OCI-LY3 (cell line): Measurements from ENCODE around the gene GABRR2.

Source experiments
- H2AFZ ChIP-seq: fragments of 200-600, 300-600 bp; shearing (Covaris generic); 2 replicates; pipeline ENCODE4 v1.6.0; 2014; ENCODE audit warnings: antibody characterized with exemption, low read depth, low read length
- H3K27ac ChIP-seq: fragments of 200-600, 300-600 bp; sonication (generic); 2 replicates; pipeline ENCODE4 v1.5.1; 2014; ENCODE audit warnings: mild to moderate bottlenecking, low read length, moderate library complexity, mixed read lengths
- H3K27me3 ChIP-seq: fragments of 200-600, 300-600 bp; sonication (generic); 2 replicates; pipeline ENCODE4 v1.6.1; 2014; ENCODE audit warnings: low read depth, low read length, mixed read lengths
- H3K36me3 ChIP-seq: fragments of 200-600, 300-600 bp; sonication (generic); replicated peaks from 2 replicates; pipeline ENCODE3; 2014; ENCODE audit warnings: low read depth, low read length, mixed read lengths
- H3K4me1 ChIP-seq: fragments of 300-600, 200-600 bp; sonication (generic); 2 replicates; pipeline ENCODE4 v1.6.1; 2014; ENCODE audit warnings: low read length, mixed read lengths
- H3K4me2 ChIP-seq: fragments of 200-600, 300-600 bp; sonication (generic); 2 replicates; pipeline ENCODE4 v1.6.1; 2014; ENCODE audit warnings: low read length, mixed read lengths
- H3K4me3 ChIP-seq: fragments of 300-600, 200-600 bp; sonication (generic); 2 replicates; pipeline ENCODE4 v1.5.1; 2014; ENCODE audit warnings: antibody characterized with exemption, mild to moderate bottlenecking, low read length, moderate library complexity
- H3K79me2 ChIP-seq: fragments of 300-600, 200-600 bp; shearing (Covaris generic); 2 replicates; pipeline ENCODE4 v1.6.1; 2014; ENCODE audit warnings: mild to moderate bottlenecking, low read length, mixed read lengths
- H3K9ac ChIP-seq: fragments of 300-600, 200-600 bp; shearing (Covaris generic); 2 replicates; pipeline ENCODE4 v1.6.0; 2014; ENCODE audit warnings: mild to moderate bottlenecking, low read length, moderate library complexity
- H3K9me3 ChIP-seq: fragments of 200-600, 300-600 bp; shearing (Covaris generic); 2 replicates; pipeline ENCODE4 v1.6.1; 2014; ENCODE audit warnings: low read length, mixed read lengths; ENCODE audit not compliant: insufficient read depth
- H4K20me1 ChIP-seq: fragments of 200-600, 300-600 bp; sonication (generic); 2 replicates; pipeline ENCODE4 v1.6.1; 2016; ENCODE audit warnings: low read length, mixed read lengths; ENCODE audit not compliant: insufficient read depth
- CTCF ChIP-seq: fragments of 200-600, 300-600 bp; sonication (generic); IDR thresholded peaks from 2 replicates; pipeline ENCODE4 v1.5.1; 2014; ENCODE audit warnings: antibody characterized with exemption, low read length, low read depth
- EZH2phosphoT487 ChIP-seq: fragments of 200-600 bp; shearing (Covaris generic); IDR thresholded peaks from 2 replicates; pipeline ENCODE4 v1.6.1; 2018; ENCODE audit warnings: antibody characterized with exemption, mixed run types, low read depth

The GABRR2 gene

GRCh38 chr6:89215391-89215790, 99.7 kb downstream of the GABRR2 start:
- Histone ChIP-seq H3K9ac (no peak overlapping the region), H3K27ac (no peak overlapping the region), H3K27me3 (no peaks in the 10 kb centered on the region), H3K9me3 (no peaks in the 10 kb centered on the region), H3K79me2 (no peaks in the 10 kb centered on the region), H3K4me3 (no peak overlapping the region), H3K36me3 (no peaks in the 10 kb centered on the region), H2AFZ (no peak overlapping the region), H3K4me2 (no peak overlapping the region), H3K4me1 (no peaks in the 10 kb centered on the region), H4K20me1 (no peaks in the 10 kb centered on the region)
- TF ChIP-seq CTCF, result no peak
- TF ChIP-seq EZH2phosphoT487, result no peak

- no peak overlapping the region for H2AFZ ChIP-seq
- no peak overlapping the region for H3K27ac ChIP-seq
- no peaks in the 10 kb centered on the region for H3K4me1 ChIP-seq
- H3K9me3 ChIP-seq, result no peaks in the 10 kb centered on the region
- no peaks in the 10 kb centered on the region for H4K20me1 ChIP-seq
- no peak overlapping the region for H3K4me2 ChIP-seq
- no peak overlapping the region for H3K9ac ChIP-seq
- no peak overlapping the region for H3K4me3 ChIP-seq
- no peaks in the 10 kb centered on the region for H3K36me3 ChIP-seq
- H3K79me2 ChIP-seq, result no peaks in the 10 kb centered on the region
- TF ChIP-seq CTCF, result no peak
- no peak for TF ChIP-seq EZH2phosphoT487
- H3K27me3 ChIP-seq, result no peaks in the 10 kb centered on the region
Observed at GRCh38 chr6:89214197-89214596, 100.9 kb downstream of the GABRR2 start.

GRCh38 chr6:89212472-89212871, 102.6 kb downstream of the GABRR2 start:
- H3K4me2 ChIP-seq, result no peak overlapping the region
- H3K79me2 ChIP-seq, result no peaks in the 10 kb centered on the region
- H4K20me1 ChIP-seq, result no peaks in the 10 kb centered on the region
- H2AFZ ChIP-seq, result no peak overlapping the region
- H3K4me1 ChIP-seq, result no peaks in the 10 kb centered on the region
- H3K36me3 ChIP-seq, result no peaks in the 10 kb centered on the region
- H3K27me3 ChIP-seq, result no peaks in the 10 kb centered on the region
- no peak overlapping the region for H3K9ac ChIP-seq
- no peaks in the 10 kb centered on the region for H3K9me3 ChIP-seq
- no peak overlapping the region for H3K27ac ChIP-seq
- H3K4me3 ChIP-seq, result no peak overlapping the region
- TF ChIP-seq CTCF (no peak), EZH2phosphoT487 (no peak)

- TF ChIP-seq CTCF (no peak), EZH2phosphoT487 (no peak)
Observed at GRCh38 chr6:89209457-89209856, 105.6 kb downstream of the GABRR2 start.

More at GRCh38 chr6:89209457-89209856, 105.6 kb downstream of the GABRR2 start:
- H3K4me1 ChIP-seq, result no peaks in the 10 kb centered on the region
- H3K9ac ChIP-seq, result no peak overlapping the region
- no peak overlapping the region for H2AFZ ChIP-seq
- H4K20me1 ChIP-seq, result no peaks in the 10 kb centered on the region
- H3K79me2 ChIP-seq, result no peaks in the 10 kb centered on the region
- no peak overlapping the region for H3K4me2 ChIP-seq
- no peaks in the 10 kb centered on the region for H3K36me3 ChIP-seq
- H3K27me3 ChIP-seq, result no peaks in the 10 kb centered on the region
- H3K9me3 ChIP-seq, result no peaks in the 10 kb centered on the region
- H3K27ac ChIP-seq, result no peak overlapping the region
- no peak overlapping the region for H3K4me3 ChIP-seq
